ENCODE data around the gene PEX3. TPM values are rescaled to one million over a fixed set of nuclear protein-coding genes. Genes with fewer than 3 reads are reported as not detected.

Gene PEX3
- total and polyA plus RNA-seq, 10 of the 15 experiments (the other 5 are each of a cell fraction or from before 2014, with no cell fraction given), result 18.6 to 70.7 (median 38.6) TPM

- Histone ChIP-seq H2AFZ (ENCODE audit: control insufficient read depth, low read depth, low read length) (no peak overlapping the region), H3K4me2 (ENCODE audit: control insufficient read depth, insufficient read depth) (peak overlapping the region; percentile 39), H3K27ac (ENCODE audit: control insufficient read depth, insufficient read depth) (no peak overlapping the region), H3K27me3 (replicated peaks in 1 of 2; ENCODE audit: control insufficient read depth in 2 of 2, insufficient read depth in 2 of 2, low read length in 1 of 2) (no peaks in the 10 kb centered on the region), H3K79me2 (ENCODE audit: control insufficient read depth, insufficient read depth, low read length) (peaks cover 1% of the 10 kb centered on the region; the same call in 1 of the 2 replicates), H3K9me3 (replicated peaks; ENCODE audit: control insufficient read depth, insufficient read depth, low read length) (no peaks in the 10 kb centered on the region), H3K9ac (ENCODE audit: control insufficient read depth, insufficient read depth, low read length) (no peak overlapping the region), H3K36me3 (ENCODE audit: control insufficient read depth in 2 of 2, insufficient read depth in 2 of 2, low read length in 1 of 2) (no peaks in the 10 kb centered on the region), H4K20me1 (ENCODE audit: control insufficient read depth, insufficient read depth) (no peaks in the 10 kb centered on the region), H3K4me3 (no peak overlapping the region), H3K4me1 (ENCODE audit: control insufficient read depth, insufficient read depth, low read length) (peaks cover 13% of the 10 kb centered on the region)
- ChIA-PET CTCF (no interaction called here), RAD21 (ENCODE audit: unreplicated experiment) (no interaction called here), POLR2A (no interaction called here), SMC1A (ENCODE audit: uncharacterized antibody, unreplicated experiment) (interaction anchor here (0.6 kb wide), 1 partner anchor 97 kb away, joined by 3 read pairs; no protein-coding TSS in a partner anchor)
- intact Hi-C loops (cut with micrococcal nuclease; ENCODE audit: unreplicated experiment) (no loop called here), in situ Hi-C loops (cut with MboI) (no loop called here)
- TF ChIP-seq HDAC6 (IDR thresholded peaks at IDR 0.05; ENCODE audit: unreplicated experiment), result no peak
- 0 out of 2 replicates have a peak, but pooled peaks have one; percentile 4 for TF ChIP-seq SPI1 (IDR thresholded peaks at IDR 0.05; ENCODE audit: borderline replicate concordance, insufficient read depth, low read depth, low read length)
- WGBS (ENCODE audit: insufficient coverage, insufficient replicate concordance, low lambda C conversion rate, missing lambda C conversion rate), result 46% methylated on average over 2 of the region's 2 CpGs
- no TSS peak for BruUV-seq (replicated peaks)
- no peak for DNase-seq (ENCODE audit: low read depth, low spot score)
- no peak for FAIRE-seq
- ATAC-seq, result peak; percentile 11; the same call in 2 of the 3 replicates
These were observed 66.3 kb downstream of the PEX3 start for GRCh38 chr6:143516690-143517446.

- ChIA-PET POLR2A (no interaction called here), RAD21 (ENCODE audit: unreplicated experiment) (no interaction called here), SMC1A (ENCODE audit: uncharacterized antibody, unreplicated experiment) (interaction anchor here (0.6 kb wide), 1 partner anchor 97 kb away, joined by 3 read pairs; no protein-coding TSS in a partner anchor), CTCF (no interaction called here)
- no peak overlapping the region for H3K4me3 ChIP-seq
- peaks cover 12% of the 10 kb centered on the region for H3K4me1 ChIP-seq (ENCODE audit: control insufficient read depth, insufficient read depth, low read length)
- in situ Hi-C loops (cut with MboI) (no loop called here), intact Hi-C loops (cut with micrococcal nuclease; ENCODE audit: unreplicated experiment) (no loop called here)
- no peaks in the 10 kb centered on the region for H4K20me1 ChIP-seq (ENCODE audit: control insufficient read depth, insufficient read depth)
- H3K4me2 ChIP-seq (ENCODE audit: control insufficient read depth, insufficient read depth), result peak overlapping the region; percentile 7; the same call in 1 of the 2 replicates
- no peak for DNase-seq (ENCODE audit: low read depth, low spot score)
- TF ChIP-seq USF2 (IDR thresholded peaks at IDR 0.05; ENCODE audit: borderline replicate concordance, low read depth, low read length) (no peak), ZNF24 (IDR thresholded peaks at IDR 0.05) (peak; percentile 54; the same call in 1 of the 2 replicates), ZBED1 (IDR thresholded peaks at IDR 0.05; ENCODE audit: borderline replicate concordance) (no peak)
- no peak overlapping the region for H3K27ac ChIP-seq (ENCODE audit: control insufficient read depth, insufficient read depth)
- FAIRE-seq, result peak; percentile 49
- no peaks in the 10 kb centered on the region for H3K79me2 ChIP-seq (ENCODE audit: control insufficient read depth, insufficient read depth, low read length)
- H2AFZ ChIP-seq (ENCODE audit: control insufficient read depth, low read depth, low read length), result no peak overlapping the region
- no peaks in the 10 kb centered on the region for H3K27me3 ChIP-seq (replicated peaks in 1 of 2; ENCODE audit: control insufficient read depth in 2 of 2, insufficient read depth in 2 of 2, low read length in 1 of 2)
- no TSS peak for BruUV-seq (replicated peaks)
- H3K36me3 ChIP-seq (ENCODE audit: control insufficient read depth in 2 of 2, insufficient read depth in 2 of 2, low read length in 1 of 2), result no peaks in the 10 kb centered on the region
- no peak for ATAC-seq
- WGBS (ENCODE audit: insufficient coverage, insufficient replicate concordance, low lambda C conversion rate, missing lambda C conversion rate), result 10% methylated on average over 3 of the region's 3 CpGs
- no peak overlapping the region for H3K9ac ChIP-seq (ENCODE audit: control insufficient read depth, insufficient read depth, low read length)
- no peaks in the 10 kb centered on the region for H3K9me3 ChIP-seq (replicated peaks; ENCODE audit: control insufficient read depth, insufficient read depth, low read length)
These were observed 66.8 kb downstream of the PEX3 start for GRCh38 chr6:143517447-143517773.
